ENCODE data around the gene CLBA1. TPM values are rescaled to one million over a fixed set of nuclear protein-coding genes. Genes with fewer than 3 reads are reported as not detected.

Gene CLBA1
- polyA plus RNA-seq, 2 of the 4 experiments (the other 2 are of a cell fraction), result 11.5 to 12.0 TPM

- Histone ChIP-seq H3K4me2 (peak within 1 kb of the TSS; percentile 81), H3K27ac (peak within 1 kb of the TSS; percentile 97 to 98), H3K4me1 (peaks cover 75% of the 10 kb centered on the region), H3K9me3 (no peaks in the 10 kb centered on the region), H3K4me3 (peak within 1 kb of the TSS; percentile 97)
- POLR2A ChIA-PET, result interaction anchor here (0.5 to 7.0 kb wide), 22 partner anchors 8 to 268 kb away, joined by 3 to 76 read pairs (median 5); partner anchors contain the start of genes AHNAK2, CLBA1 and SIVA1
- ATAC-seq (peak; percentile 81 to 84), FAIRE-seq (no peak), DNase-seq (ENCODE audit: low read depth in 1 of 2, low spot score in 1 of 2) (peak; percentile 96 to 97)
- CTCF ChIA-PET, result interaction anchor here (1.2 to 28.5 kb wide), 5 partner anchors 9 to 46 kb away, joined by 3 to 509 read pairs (median 31); partner anchors contain the start of gene AHNAK2
- 0% methylated on average over 6 of the region's 115 CpGs for WGBS (ENCODE audit: missing lambda C conversion rate)
- TF ChIP-seq HOXB5 (CRISPR knock-in tag; IDR thresholded peaks at IDR 0.05) (peak; percentile 40; the same call in 1 of the 2 replicates), CBX2 (IDR thresholded peaks at IDR 0.05; ENCODE audit: borderline replicate concordance, low read depth) (no peak), HEYL (CRISPR knock-in tag; IDR thresholded peaks at IDR 0.05) (no peak), ZNF302 (CRISPR knock-in tag; IDR thresholded peaks at IDR 0.05) (no peak), PBX3 (IDR thresholded peaks at IDR 0.05) (0 out of 2 replicates have a peak, but pooled peaks have one; percentile 1), RFX5 (IDR thresholded peaks at IDR 0.05) (no peak), REST (IDR thresholded peaks at IDR 0.05) (no peak), ZSCAN20 (CRISPR knock-in tag; IDR thresholded peaks at IDR 0.05) (no peak), TFCP2L1 (CRISPR knock-in tag; IDR thresholded peaks at IDR 0.05) (no peak), ELK1 (IDR thresholded peaks at IDR 0.05; ENCODE audit: low read depth, low read length) (no peak), POLR2A (IDR thresholded peaks at IDR 0.05; ENCODE audit: low read length) (peak; percentile 71), MAZ (IDR thresholded peaks at IDR 0.05; ENCODE audit: borderline replicate concordance, low read depth, low read length) (0 out of 2 replicates have a peak, but pooled peaks have one; percentile 32), NPAS2 (CRISPR knock-in tag; IDR thresholded peaks at IDR 0.05; ENCODE audit: borderline replicate concordance) (no peak), JUNB (IDR thresholded peaks at IDR 0.05) (no peak), HOXA7 (CRISPR knock-in tag; IDR thresholded peaks at IDR 0.05) (no peak), RAD21 (conservative IDR thresholded peaks at IDR 0.05 in 1 of 2, IDR thresholded peaks at IDR 0.05 in 1 of 2) (no peak), FOXS1 (CRISPR knock-in tag; IDR thresholded peaks at IDR 0.05) (no peak), SREBF2 (IDR thresholded peaks at IDR 0.05) (no peak), RARB (CRISPR knock-in tag; IDR thresholded peaks at IDR 0.05) (peak; percentile 66; the same call in 1 of the 2 replicates), CHD2 (IDR thresholded peaks at IDR 0.05; ENCODE audit: low read length, partially characterized antibody) (no peak), SMC3 (IDR thresholded peaks at IDR 0.05) (no peak), CBX8 (IDR thresholded peaks at IDR 0.05) (no peak), ZC3H11A (IDR thresholded peaks at IDR 0.05) (no peak), JUN (IDR thresholded peaks at IDR 0.05) (peak; percentile 84 to 93), PHF8 (IDR thresholded peaks at IDR 0.05; ENCODE audit: borderline replicate concordance, low read depth) (peak; percentile 25; the same call in 1 of the 2 replicates), MYC (IDR thresholded peaks at IDR 0.05; ENCODE audit: borderline replicate concordance, low read length) (peak; percentile 17; the same call in 1 of the 2 replicates), KDM5A (IDR thresholded peaks at IDR 0.05) (no peak)
- TF ChIP-seq, protein P1, sequence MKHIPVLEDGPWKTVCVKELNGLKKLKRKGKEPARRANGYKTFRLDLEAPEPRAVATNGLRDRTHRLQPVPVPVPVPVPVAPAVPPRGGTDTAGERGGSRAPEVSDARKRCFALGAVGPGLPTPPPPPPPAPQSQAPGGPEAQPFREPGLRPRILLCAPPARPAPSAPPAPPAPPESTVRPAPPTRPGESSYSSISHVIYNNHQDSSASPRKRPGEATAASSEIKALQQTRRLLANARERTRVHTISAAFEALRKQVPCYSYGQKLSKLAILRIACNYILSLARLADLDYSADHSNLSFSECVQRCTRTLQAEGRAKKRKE (CRISPR knock-in tag; IDR thresholded peaks at IDR 0.05; ENCODE audit: low read depth), result 0 out of 2 replicates have a peak, but pooled peaks have one; percentile 10
- TF ChIP-seq, protein P2, sequence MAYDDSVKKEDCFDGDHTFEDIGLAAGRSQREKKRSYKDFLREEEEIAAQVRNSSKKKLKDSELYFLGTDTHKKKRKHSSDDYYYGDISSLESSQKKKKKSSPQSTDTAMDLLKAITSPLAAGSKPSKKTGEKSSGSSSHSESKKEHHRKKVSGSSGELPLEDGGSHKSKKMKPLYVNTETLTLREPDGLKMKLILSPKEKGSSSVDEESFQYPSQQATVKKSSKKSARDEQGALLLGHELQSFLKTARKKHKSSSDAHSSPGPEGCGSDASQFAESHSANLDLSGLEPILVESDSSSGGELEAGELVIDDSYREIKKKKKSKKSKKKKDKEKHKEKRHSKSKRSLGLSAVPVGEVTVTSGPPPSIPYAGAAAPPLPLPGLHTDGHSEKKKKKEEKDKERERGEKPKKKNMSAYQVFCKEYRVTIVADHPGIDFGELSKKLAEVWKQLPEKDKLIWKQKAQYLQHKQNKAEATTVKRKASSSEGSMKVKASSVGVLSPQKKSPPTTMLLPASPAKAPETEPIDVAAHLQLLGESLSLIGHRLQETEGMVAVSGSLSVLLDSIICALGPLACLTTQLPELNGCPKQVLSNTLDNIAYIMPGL (CRISPR knock-in tag; IDR thresholded peaks at IDR 0.05; ENCODE audit: borderline replicate concordance), result no peak
- TF ChIP-seq, protein P3, sequence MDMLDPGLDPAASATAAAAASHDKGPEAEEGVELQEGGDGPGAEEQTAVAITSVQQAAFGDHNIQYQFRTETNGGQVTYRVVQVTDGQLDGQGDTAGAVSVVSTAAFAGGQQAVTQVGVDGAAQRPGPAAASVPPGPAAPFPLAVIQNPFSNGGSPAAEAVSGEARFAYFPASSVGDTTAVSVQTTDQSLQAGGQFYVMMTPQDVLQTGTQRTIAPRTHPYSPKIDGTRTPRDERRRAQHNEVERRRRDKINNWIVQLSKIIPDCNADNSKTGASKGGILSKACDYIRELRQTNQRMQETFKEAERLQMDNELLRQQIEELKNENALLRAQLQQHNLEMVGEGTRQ (IDR thresholded peaks at IDR 0.05), result peak; percentile 90
Measured at GRCh38 chr14:105020815-105021655, 35.4 kb downstream of the CLBA1 start, which contains the start of gene CDCA4. CDCA4 (minus strand) TSS chr14:105021083; CDS start chr14:105011929, 9,154 bp downstream.
